Tibial nerve (tissue), 4 donors: ENCODE results near the gene CLDN19.

ENCODE experiments used
- CTCF ChIP-seq, 5 experiments: fragments of 200-600 bp in 3 of 5; fragments of 450-650 bp in 2 of 5; sonication (generic) in 3 of 5; IDR thresholded peaks; one replicate each; pipeline ENCODE4 v1.5.1; 2016 to 2019; ENCODE audit warnings: antibody characterized with exemption in 5 of 5, mild to moderate bottlenecking in 3 of 5, moderate library complexity in 2 of 5
- EP300 ChIP-seq, 2 donors: sonication (generic); formaldehyde crosslinking; IDR thresholded peaks; one replicate each; pipeline ENCODE4 v1.6.1; 2017; ENCODE audit warnings: antibody characterized with exemption in 2 of 2, mild to moderate bottlenecking in 1 of 2
- POLR2A ChIP-seq, 2 donors: fragments of 450-650 bp; IDR thresholded peaks; one replicate each; pipeline ENCODE4 v1.6.1; 2017; ENCODE audit warnings: antibody characterized with exemption in 2 of 2, mild to moderate bottlenecking in 2 of 2, moderate library complexity in 2 of 2

- peak; percentile 98 for TF ChIP-seq POLR2A (IDR thresholded peaks at IDR 0.05)
- peak in 1 of 5 experiments; percentile 20 for TF ChIP-seq CTCF (IDR thresholded peaks at IDR 0.05)
- TF ChIP-seq EP300 (IDR thresholded peaks at IDR 0.05) = peak; percentile 98 to 99
These were observed 26.9 kb upstream of the CLDN19 start, which contains the start of the genes C1orf50 and P3H1 for GRCh38 chr1:42766741-42767509.
